ENCODE results near the gene EIF2B1. TPM values are rescaled to one million over a fixed set of nuclear protein-coding genes. Genes with fewer than 3 reads are reported as not detected.
A peak's percentile ranks its signal among the peaks of the same experiment; 100 is the strongest.

EIF2B1 gene
- total RNA-seq, 1 donor from 2014 or later = 80.0 TPM

DNA sequence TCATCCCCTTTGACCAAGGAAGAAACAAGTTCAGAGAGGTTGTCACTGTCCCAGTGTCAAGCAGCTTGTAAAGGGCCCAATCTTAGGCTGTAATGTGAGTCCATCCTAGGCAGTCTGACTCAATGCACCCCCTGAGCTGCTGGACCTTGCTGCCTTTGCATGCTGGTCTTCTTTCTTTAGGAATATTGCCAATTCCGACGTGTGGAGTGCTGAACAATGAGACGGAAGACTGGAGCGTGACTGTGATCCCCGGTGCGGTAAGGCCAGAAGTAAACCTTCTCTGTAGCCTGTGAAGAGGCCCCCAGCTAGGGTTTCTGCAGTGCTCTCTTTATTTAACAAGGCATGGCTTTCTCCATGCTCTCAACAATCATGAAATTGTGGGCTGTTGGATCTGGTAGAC lies 38.4 kb upstream of the EIF2B1 start:
- Histone ChIP-seq H3K4me3 (ENCODE audit: low read depth, low read length) (peak overlapping the region; percentile 81), H3K36me3 (ENCODE audit: control insufficient read depth, insufficient read depth, low read length) (no peaks in the 10 kb centered on the region), H3K27me3 (ENCODE audit: control insufficient read depth, insufficient read depth, low read length) (no peaks in the 10 kb centered on the region)
- peak; percentile 25 for DNase-seq (ENCODE audit: low read depth)
- TF ChIP-seq, protein P1, sequence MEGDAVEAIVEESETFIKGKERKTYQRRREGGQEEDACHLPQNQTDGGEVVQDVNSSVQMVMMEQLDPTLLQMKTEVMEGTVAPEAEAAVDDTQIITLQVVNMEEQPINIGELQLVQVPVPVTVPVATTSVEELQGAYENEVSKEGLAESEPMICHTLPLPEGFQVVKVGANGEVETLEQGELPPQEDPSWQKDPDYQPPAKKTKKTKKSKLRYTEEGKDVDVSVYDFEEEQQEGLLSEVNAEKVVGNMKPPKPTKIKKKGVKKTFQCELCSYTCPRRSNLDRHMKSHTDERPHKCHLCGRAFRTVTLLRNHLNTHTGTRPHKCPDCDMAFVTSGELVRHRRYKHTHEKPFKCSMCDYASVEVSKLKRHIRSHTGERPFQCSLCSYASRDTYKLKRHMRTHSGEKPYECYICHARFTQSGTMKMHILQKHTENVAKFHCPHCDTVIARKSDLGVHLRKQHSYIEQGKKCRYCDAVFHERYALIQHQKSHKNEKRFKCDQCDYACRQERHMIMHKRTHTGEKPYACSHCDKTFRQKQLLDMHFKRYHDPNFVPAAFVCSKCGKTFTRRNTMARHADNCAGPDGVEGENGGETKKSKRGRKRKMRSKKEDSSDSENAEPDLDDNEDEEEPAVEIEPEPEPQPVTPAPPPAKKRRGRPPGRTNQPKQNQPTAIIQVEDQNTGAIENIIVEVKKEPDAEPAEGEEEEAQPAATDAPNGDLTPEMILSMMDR (IDR thresholded peaks at IDR 0.05; ENCODE audit: insufficient read depth, low read length, poor library complexity, severe bottlenecking) = no peak

DNA sequence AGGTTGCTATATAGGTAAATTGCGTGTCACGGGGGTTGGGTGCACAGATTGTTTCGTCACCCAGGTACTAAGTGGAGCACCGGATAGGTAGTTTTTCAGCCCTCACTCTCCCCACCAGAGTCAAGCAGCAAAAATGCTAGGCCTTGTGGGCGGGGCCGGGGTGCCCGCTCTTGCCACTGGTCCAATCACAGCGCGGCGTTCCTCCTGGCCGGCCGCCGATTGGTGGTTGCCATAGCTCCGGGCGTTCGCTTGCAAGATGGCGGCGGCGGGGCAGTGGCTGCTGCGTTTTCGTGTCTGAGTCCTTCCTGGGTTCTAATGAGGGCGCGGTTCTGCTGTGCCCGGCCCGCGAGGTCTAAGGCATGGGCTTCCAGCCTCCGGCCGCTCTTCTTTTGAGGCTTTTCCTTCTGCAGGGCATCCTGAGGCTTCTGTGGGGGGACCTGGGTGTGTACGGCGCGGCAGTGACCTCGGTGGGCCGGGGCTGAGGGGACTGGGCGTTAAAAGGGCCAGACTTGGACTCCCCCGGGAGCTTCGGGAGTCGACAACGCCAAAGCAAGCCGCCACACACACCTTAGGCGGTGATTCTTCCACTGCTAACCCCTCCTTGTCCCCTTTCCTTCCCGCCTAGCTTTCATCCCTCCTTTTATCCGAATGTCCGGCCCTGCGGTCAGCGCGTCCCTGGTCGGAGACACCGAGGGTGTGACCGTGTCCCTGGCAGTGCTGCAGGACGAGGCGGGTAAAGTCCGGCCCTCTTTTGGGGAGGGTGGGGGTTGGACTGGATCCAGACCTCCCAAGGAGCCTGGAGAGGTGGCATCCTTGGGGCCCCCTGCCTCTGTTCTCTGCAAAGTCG lies 37.6 kb upstream of the EIF2B1 start, which contains the start of gene TCTN2:
TSS of gene TCTN2 (plus strand) at position 232 of the 847 bp plus-strand sequence. CDS start at position 360, 128 bp downstream.
- DNase-seq (ENCODE audit: low read depth) = peak; percentile 73
- Histone ChIP-seq H3K36me3 (ENCODE audit: control insufficient read depth, insufficient read depth, low read length) (no peaks in the 10 kb centered on the region), H3K27me3 (ENCODE audit: control insufficient read depth, insufficient read depth, low read length) (no peaks in the 10 kb centered on the region), H3K4me3 (ENCODE audit: low read depth, low read length) (peak within 1 kb of the TSS; percentile 81)
- TF ChIP-seq, protein P1 (IDR thresholded peaks at IDR 0.05; ENCODE audit: insufficient read depth, low read length, poor library complexity, severe bottlenecking) = no peak

DNA sequence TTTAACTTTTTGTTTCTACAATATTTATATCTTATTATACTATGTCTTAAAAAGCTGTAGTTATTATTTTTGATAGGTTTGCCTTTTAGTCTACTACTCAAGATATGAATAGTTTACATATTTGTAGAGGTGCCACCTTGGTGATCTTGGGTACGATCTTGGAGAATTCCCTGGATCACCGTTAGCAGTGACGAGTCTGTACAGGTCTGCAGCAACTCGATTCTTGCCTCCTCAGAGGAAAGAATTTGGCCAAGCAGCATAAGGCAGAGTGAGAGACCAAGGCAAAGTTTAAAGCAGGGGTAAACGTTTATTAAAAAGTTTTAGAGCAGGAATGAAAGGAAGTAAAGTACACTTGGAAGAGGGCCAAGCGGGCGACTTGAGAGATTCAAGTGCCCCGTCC lies 34.3 kb upstream of the EIF2B1 start:
- Histone ChIP-seq H3K27me3 (ENCODE audit: control insufficient read depth, insufficient read depth, low read length) (no peaks in the 10 kb centered on the region), H3K36me3 (ENCODE audit: control insufficient read depth, insufficient read depth, low read length) (no peaks in the 10 kb centered on the region), H3K4me3 (ENCODE audit: low read depth, low read length) (no peak overlapping the region)
- TF ChIP-seq, protein P1 (IDR thresholded peaks at IDR 0.05; ENCODE audit: insufficient read depth, low read length, poor library complexity, severe bottlenecking) = no peak
- no peak for DNase-seq (ENCODE audit: low read depth)

DNA sequence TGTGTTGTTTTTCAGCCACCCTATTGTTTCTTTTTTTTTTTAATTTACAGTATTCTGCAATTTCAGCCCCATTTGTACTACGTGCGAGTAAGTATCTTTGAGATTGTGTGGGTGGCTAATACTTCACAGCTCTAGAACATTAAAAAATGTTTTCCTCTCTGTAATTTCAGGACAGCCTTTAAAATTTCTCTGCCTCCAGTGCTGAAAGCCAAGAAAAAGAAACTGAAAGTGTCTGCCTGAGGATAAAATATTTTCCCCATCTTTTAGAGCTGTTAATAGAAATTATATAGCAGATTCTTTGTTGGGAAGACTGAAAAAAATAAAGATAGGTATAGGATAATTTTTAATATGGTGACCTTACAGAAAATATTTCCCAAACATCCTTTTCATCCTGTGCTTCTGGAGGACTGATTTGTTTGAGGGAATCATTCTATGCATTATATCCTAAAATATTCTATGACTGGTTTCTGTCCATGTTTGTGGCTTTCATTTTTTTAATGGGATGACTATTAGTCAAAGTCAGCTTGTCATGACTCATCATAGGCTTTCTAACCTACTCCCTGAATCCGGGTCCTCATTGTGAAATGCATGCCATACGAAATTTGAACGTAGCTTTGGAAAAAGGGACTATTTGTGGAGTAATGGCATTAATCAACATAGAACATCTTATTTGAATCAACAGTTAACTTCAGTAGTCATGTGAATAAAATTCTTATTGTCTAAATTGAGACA lies 26.7 kb upstream of the EIF2B1 start:
- no peak overlapping the region for H3K4me3 ChIP-seq (ENCODE audit: low read depth, low read length)
- peaks cover 1% of the 10 kb centered on the region for H3K36me3 ChIP-seq (ENCODE audit: control insufficient read depth, insufficient read depth, low read length)
- DNase-seq (ENCODE audit: low read depth) = peak; percentile 21
- no peaks in the 10 kb centered on the region for H3K27me3 ChIP-seq (ENCODE audit: control insufficient read depth, insufficient read depth, low read length)
- TF ChIP-seq, protein P1 (IDR thresholded peaks at IDR 0.05; ENCODE audit: insufficient read depth, low read length, poor library complexity, severe bottlenecking) = no peak

DNA sequence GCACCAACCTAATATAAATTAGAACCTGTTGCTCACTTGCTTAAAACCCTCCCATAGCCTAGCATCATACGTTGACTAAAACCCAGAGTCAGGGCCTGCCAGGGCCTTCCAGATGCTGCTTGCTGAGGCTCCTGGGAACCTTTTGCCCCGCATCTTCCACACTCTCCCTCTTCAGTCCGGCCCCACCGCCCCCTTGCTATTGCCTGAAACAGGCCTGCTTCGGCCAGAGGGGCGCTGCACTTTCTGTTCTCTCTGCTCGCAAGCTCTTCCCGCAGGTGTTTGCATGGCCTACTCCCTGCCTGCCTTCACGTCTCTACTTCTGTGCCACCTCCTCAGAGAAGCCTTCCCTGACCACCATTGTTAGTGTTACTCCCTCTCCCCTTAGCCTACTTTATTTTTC lies 23.7 kb upstream of the EIF2B1 start:
- no peak for DNase-seq (ENCODE audit: low read depth)
- no peak overlapping the region for H3K4me3 ChIP-seq (ENCODE audit: low read depth, low read length)
- TF ChIP-seq, protein P1 (IDR thresholded peaks at IDR 0.05; ENCODE audit: insufficient read depth, low read length, poor library complexity, severe bottlenecking) = no peak
- no peaks in the 10 kb centered on the region for H3K27me3 ChIP-seq (ENCODE audit: control insufficient read depth, insufficient read depth, low read length)
- H3K36me3 ChIP-seq (ENCODE audit: control insufficient read depth, insufficient read depth, low read length) = peaks cover 1% of the 10 kb centered on the region
